HAP-1 (cell line): ENCODE data around the gene FIS1.

ENCODE experiments used
- DNase-seq, 2 experiments: peaks; one replicate each; pipeline ENCODE4 v3.0.0-alpha.2; 2016 to 2020; ENCODE audit warnings: low spot score in 2 of 2
- H3K27me3 ChIP-seq: fragments of 250-450 bp; sonication (Bioruptor Pico); 2 replicates; pipeline ENCODE4 v1.5.1; 2020; ENCODE audit warnings: low read depth, mild to moderate bottlenecking, moderate library complexity
- H3K36me3 ChIP-seq: fragments of 250-450 bp; sonication (Bioruptor Pico); replicated peaks from 2 replicates; pipeline ENCODE4 v1.5.1; 2020; ENCODE audit warnings: mild to moderate bottlenecking
- H3K4me1 ChIP-seq: fragments of 250-450 bp; sonication (Bioruptor Pico); 2 replicates; pipeline ENCODE4 v1.5.1; 2020; ENCODE audit warnings: mild to moderate bottlenecking
- H3K4me3 ChIP-seq: fragments of 250-450 bp; sonication (Bioruptor Pico); 2 replicates; pipeline ENCODE4 v1.5.1; 2020; ENCODE audit warnings: mild to moderate bottlenecking, moderate library complexity
- H3K9me3 ChIP-seq: fragments of 250-450 bp; sonication (Bioruptor Pico); 2 replicates; pipeline ENCODE4 v1.5.1; 2020; ENCODE audit warnings: mild to moderate bottlenecking, moderate library complexity
- in situ Hi-C: fragments of 300-500 bp; cut with MboI; formaldehyde crosslinking; loops from 3 replicates; pipeline ENCODE4 v1.14.3; 2020; ENCODE audit warnings: low sequenced_read_pairs, inconsistent platforms, mixed read lengths

The FIS1 gene

DNA sequence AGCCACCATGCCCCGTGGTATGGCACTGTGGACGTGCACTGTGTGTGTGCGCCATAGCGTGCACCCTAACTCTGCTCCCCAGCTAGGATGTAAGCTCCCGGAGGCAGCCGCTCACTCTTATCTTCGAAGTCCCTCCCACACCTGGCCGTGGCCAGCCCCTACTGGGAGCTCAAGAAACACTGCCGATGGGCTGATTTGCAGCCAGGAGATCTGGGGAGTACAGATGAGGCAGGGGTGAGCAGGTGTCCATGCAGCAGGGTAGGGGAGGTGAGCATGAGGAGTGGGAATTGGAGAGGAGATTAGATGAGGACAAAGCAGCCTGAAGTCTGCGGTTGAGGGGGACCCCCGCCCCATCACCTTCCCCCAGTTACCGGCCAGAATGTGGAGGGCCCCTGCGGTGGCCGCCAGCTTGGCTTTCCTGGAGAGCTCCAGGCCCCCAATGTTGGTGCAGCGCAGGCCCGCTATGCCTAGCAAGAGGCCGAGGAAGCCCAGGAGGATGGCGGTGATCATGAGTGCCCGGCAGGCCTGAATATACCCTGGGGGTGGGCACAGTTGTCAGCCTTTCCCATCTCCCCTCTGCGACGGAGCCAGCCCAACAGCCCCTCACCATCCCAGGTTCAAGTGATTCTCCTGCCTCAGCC lies 10.9 kb downstream of the FIS1 start:
- in situ Hi-C loops: no loop called here
- Histone ChIP-seq H3K4me1 (no peaks in the 10 kb centered on the region), H3K36me3 (peaks cover 9% of the 10 kb centered on the region), H3K9me3 (no peaks in the 10 kb centered on the region), H3K27me3 (no peaks in the 10 kb centered on the region), H3K4me3 (no peak overlapping the region)
- DNase-seq: no peak

- Histone ChIP-seq H3K9me3 (no peaks in the 10 kb centered on the region), H3K36me3 (no peaks in the 10 kb centered on the region; the same call in 1 of the 2 replicates), H3K4me1 (no peaks in the 10 kb centered on the region), H3K4me3 (no peak overlapping the region), H3K27me3 (no peaks in the 10 kb centered on the region)
- in situ Hi-C loops: no loop called here
- DNase-seq: no peak
Observed at GRCh38 chr7:101232141-101232850, 12.6 kb downstream of the FIS1 start.

DNA sequence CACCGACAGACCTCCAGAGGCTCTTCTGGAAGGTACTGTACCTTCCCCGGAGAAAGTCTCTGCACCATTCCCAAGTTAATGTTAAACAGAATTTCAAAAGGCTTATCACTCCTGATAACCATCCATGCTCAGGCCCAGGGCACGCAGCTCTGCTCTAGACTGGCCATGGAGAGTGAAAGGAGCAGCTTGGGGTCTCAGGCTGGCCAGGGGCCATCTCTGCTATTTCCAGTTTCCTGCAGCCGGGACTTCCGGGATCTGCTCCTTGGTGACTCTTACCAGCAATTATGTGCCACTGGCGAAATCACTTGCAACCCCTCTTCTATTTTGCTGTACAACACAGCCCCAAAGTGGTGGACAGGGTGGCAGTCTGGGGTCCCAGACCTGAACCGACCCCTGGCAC lies 13.2 kb downstream of the FIS1 start:
- in situ Hi-C loops: no loop called here
- Histone ChIP-seq H3K4me3 (no peak overlapping the region), H3K36me3 (no peaks in the 10 kb centered on the region; the same call in 1 of the 2 replicates), H3K27me3 (no peaks in the 10 kb centered on the region), H3K4me1 (no peaks in the 10 kb centered on the region), H3K9me3 (no peaks in the 10 kb centered on the region)
- DNase-seq: no peak

- Histone ChIP-seq H3K4me3 (no peak overlapping the region), H3K4me1 (no peaks in the 10 kb centered on the region), H3K9me3 (no peaks in the 10 kb centered on the region), H3K27me3 (no peaks in the 10 kb centered on the region), H3K36me3 (peaks cover 16% of the 10 kb centered on the region)
- in situ Hi-C loops: no loop called here
- DNase-seq: no peak
Observed at GRCh38 chr7:101226721-101227120, 18.2 kb downstream of the FIS1 start.

DNA sequence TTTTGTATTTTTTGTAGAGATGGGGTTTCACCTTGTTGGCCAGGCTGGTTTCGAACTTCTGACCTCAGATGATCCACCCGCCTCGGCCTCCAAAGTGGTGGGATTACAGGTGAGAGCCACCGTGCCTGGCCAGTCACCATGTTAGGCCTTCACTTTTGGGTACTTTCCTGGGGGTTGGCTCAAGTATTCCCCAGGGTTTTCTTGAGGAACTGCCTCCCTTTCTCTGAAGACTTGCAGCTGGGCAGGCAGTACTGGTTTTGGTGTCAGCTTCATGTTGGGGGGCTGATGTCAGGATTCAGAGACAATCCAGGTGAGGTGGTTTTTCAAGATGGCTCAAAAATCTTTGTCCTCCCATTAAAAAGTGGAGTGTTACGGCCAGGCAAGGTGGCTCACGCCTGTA lies 19.2 kb downstream of the FIS1 start:
- DNase-seq: no peak
- in situ Hi-C loops: no loop called here
- H3K36me3 ChIP-seq: peaks cover 16% of the 10 kb centered on the region

GRCh38 chr7:101223528-101223927 lies 21.4 kb downstream of the FIS1 start:
- Histone ChIP-seq H3K4me1 (no peaks in the 10 kb centered on the region), H3K4me3 (no peak overlapping the region), H3K9me3 (no peaks in the 10 kb centered on the region), H3K27me3 (no peaks in the 10 kb centered on the region), H3K36me3 (peaks cover 16% of the 10 kb centered on the region)
- no peak for DNase-seq
- in situ Hi-C loops: no loop called here

More for the DNA sequence above, 19.2 kb downstream of the FIS1 start:
- no peak overlapping the region for H3K4me3 ChIP-seq
- no peaks in the 10 kb centered on the region for H3K4me1 ChIP-seq
- H3K27me3 ChIP-seq: no peaks in the 10 kb centered on the region
- no peaks in the 10 kb centered on the region for H3K9me3 ChIP-seq

- Histone ChIP-seq H3K36me3 (peaks cover 16% of the 10 kb centered on the region), H3K4me3 (no peak overlapping the region), H3K4me1 (no peaks in the 10 kb centered on the region), H3K9me3 (no peaks in the 10 kb centered on the region), H3K27me3 (no peaks in the 10 kb centered on the region)
- DNase-seq: no peak
- in situ Hi-C loops: no loop called here
Observed at GRCh38 chr7:101222275-101222830, 22.5 kb downstream of the FIS1 start.

DNA sequence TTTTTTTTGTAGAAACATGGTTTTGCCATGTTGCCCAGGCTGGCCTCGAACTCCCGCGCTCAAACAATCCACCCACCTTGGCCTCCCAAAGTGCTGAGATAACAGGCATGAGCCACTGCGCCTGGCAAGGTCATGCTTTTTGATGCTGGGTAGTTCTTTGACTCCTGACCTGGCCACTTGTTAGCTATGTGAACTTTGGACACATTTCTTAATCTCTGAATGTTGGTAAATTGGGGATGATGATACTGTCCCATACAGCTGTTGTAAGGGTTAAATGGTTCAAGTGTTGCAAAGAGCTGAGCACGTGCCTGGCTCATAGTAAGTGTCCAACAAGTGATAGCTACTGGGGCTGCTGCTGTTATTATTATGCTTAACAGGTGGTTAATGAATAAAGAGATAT lies 24.6 kb downstream of the FIS1 start:
- Histone ChIP-seq H3K9me3 (no peaks in the 10 kb centered on the region), H3K27me3 (no peaks in the 10 kb centered on the region), H3K36me3 (peaks cover 16% of the 10 kb centered on the region), H3K4me3 (no peak overlapping the region), H3K4me1 (peaks cover 8% of the 10 kb centered on the region)
- no peak for DNase-seq
- in situ Hi-C loops: no loop called here

GRCh38 chr7:101218236-101219125 lies 26.4 kb downstream of the FIS1 start:
- H3K27me3 ChIP-seq: no peaks in the 10 kb centered on the region
- peaks cover 24% of the 10 kb centered on the region for H3K36me3 ChIP-seq
- H3K4me1 ChIP-seq: peaks cover 8% of the 10 kb centered on the region
- in situ Hi-C loops: no loop called here
- H3K9me3 ChIP-seq: no peaks in the 10 kb centered on the region
- no peak for DNase-seq
- H3K4me3 ChIP-seq: peak overlapping the region; percentile 56

DNA sequence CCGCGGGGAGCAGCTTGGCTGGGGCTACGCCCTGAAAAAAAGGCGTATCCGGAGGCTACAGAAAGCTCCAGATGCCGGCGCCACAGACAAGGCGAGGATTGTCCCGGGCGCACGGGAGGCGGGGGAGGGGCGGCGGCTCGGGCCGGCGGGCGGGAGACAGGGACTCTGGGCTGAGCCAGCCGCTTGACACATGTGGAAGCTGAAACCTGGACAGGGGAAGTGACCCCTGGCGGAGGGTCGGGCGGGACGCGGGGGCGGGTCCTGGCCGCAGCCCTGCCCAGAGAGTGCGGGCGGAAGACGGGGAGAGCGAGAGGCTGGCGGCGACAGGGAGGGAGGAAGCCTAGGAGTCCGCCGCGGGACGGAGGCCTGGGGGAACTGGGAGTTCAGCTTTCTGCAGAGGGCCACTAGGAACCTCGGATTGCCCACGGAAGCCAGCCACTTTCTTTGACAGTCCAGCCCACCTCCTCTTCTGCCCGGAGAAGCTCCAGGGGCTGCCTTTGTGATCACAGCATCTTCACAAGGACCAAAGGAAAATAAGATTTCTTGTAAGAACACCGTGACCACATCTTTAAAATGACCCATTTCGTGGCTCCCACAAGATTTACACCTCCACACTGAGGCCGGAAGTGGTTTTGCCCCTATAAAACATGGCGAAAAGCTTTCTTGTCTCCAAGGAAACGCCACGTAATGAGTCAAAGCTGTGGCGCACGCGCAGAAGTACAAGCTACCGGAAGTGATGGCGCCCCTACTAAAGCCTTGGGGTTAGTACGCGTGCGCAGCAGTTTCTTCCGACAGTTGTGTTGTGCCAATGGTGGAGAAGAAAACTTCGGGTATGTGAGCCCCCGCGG lies 27.3 kb downstream of the FIS1 start, which contains the start of the genes PLOD3 and ZNHIT1:
Gene PLOD3, minus strand, starts transcription at position 194 of the 848 bp plus-strand sequence. CDS start 307 bp downstream, outside the sequence.
Gene ZNHIT1, plus strand, starts transcription at position 778 of the 848 bp plus-strand sequence. Its CDS starts 31 bp downstream, at position 809.
- Histone ChIP-seq H3K36me3 (peaks cover 24% of the 10 kb centered on the region), H3K4me1 (peaks cover 8% of the 10 kb centered on the region), H3K4me3 (peak within 1 kb of the TSS; percentile 56), H3K27me3 (no peaks in the 10 kb centered on the region), H3K9me3 (no peaks in the 10 kb centered on the region)
- DNase-seq: peak; percentile 95
- in situ Hi-C loops: no loop called here

DNA sequence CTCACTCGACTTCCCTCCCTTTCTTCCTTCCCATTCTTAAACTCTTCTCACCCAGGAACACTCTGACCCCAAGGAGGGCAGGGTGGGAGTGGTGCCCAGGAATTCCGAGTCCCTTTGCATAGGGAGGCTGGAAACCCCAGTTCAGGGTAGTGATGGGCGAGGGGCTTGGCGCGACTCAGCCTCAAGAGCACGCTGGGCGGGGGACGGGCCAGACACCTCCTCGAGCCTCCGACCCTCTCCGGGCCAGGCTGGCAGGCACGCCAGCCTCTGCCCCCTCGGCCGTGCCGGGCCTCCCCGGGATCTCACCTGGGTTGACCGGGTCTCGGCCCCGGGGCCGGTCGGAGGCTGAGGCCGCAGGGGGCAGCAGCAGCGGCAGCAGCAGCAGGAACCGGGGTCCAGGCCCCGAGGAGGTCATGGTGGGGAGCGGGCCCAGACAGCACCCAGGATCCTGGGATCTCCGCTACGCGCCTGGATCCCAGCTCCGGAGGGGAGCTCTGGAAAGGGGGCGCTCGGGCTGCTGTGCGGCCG lies 28.0 kb downstream of the FIS1 start:
- peak in 1 of 2 experiments; percentile 28 for DNase-seq
- Histone ChIP-seq H3K9me3 (no peaks in the 10 kb centered on the region), H3K4me1 (peaks cover 8% of the 10 kb centered on the region), H3K36me3 (peaks cover 26% of the 10 kb centered on the region), H3K4me3 (peak overlapping the region; percentile 56), H3K27me3 (no peaks in the 10 kb centered on the region)
- in situ Hi-C loops: no loop called here

DNA sequence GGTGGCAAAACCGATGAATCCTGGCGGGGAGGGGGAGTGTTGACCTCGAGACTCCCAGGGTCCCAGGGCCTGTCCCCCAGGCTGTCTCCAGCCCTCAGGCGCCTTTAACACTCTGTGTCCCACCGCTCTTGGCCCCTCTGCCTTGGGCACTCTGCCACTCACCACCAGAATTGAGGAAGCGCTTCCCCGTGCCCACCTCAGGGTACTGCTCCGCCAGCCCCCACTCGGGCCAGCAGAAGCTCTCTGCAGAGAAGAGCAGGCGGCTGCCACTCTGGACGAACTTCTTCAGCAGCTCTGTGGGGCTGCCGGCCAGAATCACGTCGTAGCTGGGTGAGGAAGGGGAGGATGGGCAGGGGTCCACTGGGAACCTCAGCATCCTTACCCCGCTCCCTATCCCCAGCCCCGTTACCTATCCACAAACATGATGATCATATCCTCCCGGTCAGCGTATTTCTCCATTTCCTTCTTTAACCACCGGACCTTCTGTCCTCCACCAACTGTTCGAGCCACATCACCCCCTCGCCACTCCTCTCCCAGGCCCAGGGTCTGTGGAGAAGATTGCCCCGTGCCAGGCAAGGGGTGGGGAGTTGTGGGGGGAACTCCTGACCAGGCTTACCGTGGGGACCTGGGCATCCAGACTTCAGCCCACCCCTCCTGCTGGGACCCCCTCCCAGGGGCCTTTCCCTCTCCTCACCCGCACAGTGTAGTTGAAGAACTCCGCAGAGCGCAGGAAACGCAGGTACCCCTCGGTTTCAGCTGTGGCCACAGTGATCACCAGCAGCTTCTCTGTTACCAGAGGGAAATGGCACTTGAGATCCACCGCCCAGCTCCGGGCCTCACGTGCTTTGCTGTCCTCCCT lies 28.7 kb downstream of the FIS1 start:
- peak overlapping the region; percentile 56 for H3K4me3 ChIP-seq
- in situ Hi-C loops: no loop called here
- peaks cover 31% of the 10 kb centered on the region for H3K36me3 ChIP-seq
- DNase-seq: no peak
- no peaks in the 10 kb centered on the region for H3K27me3 ChIP-seq
- H3K9me3 ChIP-seq: no peaks in the 10 kb centered on the region
- peaks cover 8% of the 10 kb centered on the region for H3K4me1 ChIP-seq
